Measurements from ENCODE around the gene RAB35. TPM values are rescaled to one million over a fixed set of nuclear protein-coding genes. Genes with fewer than 3 reads are reported as not detected.
A peak's percentile ranks its signal among the peaks of the same experiment; 100 is the strongest.

Gene RAB35
- total RNA-seq, result 10 to 100 TPM; 12.3 to 30.7 (median 16.9) TPM

DNA sequence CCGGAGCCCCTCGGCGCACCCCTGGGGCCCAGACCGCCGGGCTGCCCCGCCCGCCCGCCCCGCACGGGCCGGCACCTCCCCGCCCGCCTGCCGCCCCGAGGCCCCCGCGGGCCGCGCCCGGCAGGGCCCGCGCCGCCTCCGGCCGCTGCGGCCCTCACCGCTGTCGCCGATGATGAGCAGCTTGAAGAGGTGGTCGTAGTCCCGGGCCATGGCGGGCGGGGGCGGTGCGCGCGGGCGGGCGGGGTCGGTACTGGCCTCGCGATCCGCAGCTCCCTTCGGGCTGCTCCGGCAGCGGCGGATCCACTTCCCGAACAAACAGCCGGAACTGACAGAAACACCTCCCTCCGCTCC lies at the start of gene RAB35:
TSS of gene RAB35 (minus strand) at position 313 of the 351 bp plus-strand sequence. CDS start at position 210, 103 bp downstream.
- no peaks in the 10 kb centered on the region for H3K36me3 ChIP-seq
- no peaks in the 10 kb centered on the region for H3K9me3 ChIP-seq
- H3K27me3 ChIP-seq, result no peaks in the 10 kb centered on the region
- ATAC-seq, result no peak
- intact Hi-C loops (cut with DNase I; ENCODE audit: low total_unique reads) (loop anchor here (1.0 to 5.0 kb wide), 3 partner anchors 30 to 176 kb away; partner anchors contain the start of genes GCN1, RNU4-1 and RNU4-2), in situ Hi-C loops (cut with MboI; ENCODE audit: low sequenced_read_pairs in 4 of 4) (no loop called here)
- H3K4me3 ChIP-seq, result peak within 1 kb of the TSS; percentile 69 to 99 (median 86)
- peaks cover 42 to 49% of the 10 kb centered on the region in 2 donors for H3K4me1 ChIP-seq
- no peak for DNase-seq
- TF ChIP-seq, protein P1, sequence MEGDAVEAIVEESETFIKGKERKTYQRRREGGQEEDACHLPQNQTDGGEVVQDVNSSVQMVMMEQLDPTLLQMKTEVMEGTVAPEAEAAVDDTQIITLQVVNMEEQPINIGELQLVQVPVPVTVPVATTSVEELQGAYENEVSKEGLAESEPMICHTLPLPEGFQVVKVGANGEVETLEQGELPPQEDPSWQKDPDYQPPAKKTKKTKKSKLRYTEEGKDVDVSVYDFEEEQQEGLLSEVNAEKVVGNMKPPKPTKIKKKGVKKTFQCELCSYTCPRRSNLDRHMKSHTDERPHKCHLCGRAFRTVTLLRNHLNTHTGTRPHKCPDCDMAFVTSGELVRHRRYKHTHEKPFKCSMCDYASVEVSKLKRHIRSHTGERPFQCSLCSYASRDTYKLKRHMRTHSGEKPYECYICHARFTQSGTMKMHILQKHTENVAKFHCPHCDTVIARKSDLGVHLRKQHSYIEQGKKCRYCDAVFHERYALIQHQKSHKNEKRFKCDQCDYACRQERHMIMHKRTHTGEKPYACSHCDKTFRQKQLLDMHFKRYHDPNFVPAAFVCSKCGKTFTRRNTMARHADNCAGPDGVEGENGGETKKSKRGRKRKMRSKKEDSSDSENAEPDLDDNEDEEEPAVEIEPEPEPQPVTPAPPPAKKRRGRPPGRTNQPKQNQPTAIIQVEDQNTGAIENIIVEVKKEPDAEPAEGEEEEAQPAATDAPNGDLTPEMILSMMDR (IDR thresholded peaks at IDR 0.05 in 4 of 5, conservative IDR thresholded peaks at IDR 0.05 in 1 of 5), result no peak
- no peak for TF ChIP-seq POLR2A (IDR thresholded peaks at IDR 0.05)
- peak within 1 kb of the TSS; percentile 89 to 99 (median 98) for H3K27ac ChIP-seq

DNA sequence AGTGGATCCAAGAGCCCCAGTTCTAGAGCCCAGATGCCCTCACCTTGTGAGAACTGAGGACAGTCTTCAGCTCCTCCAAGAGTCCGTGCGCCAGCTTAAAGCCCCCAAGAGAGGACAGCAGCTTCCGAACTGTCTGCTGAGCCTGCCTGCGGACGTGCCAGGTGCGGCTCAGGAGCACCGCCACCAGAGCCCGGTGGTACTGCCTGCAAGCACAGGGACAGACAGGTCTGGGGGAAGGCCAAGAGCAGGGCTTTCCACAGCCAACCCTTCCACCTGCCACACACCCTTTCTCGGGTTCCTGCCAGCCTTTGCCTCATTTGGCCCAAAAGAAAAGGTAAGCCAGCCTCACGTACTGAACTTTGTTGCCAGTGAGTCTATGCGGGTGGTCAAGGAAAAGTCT lies 47.7 kb upstream of the RAB35 start:
- Histone ChIP-seq H3K27ac (peak overlapping the region in 1 of 4 donors; percentile 53), H3K36me3 (peaks cover 3 to 81% of the 10 kb centered on the region in 2 donors), H3K4me1 (no peaks in the 10 kb centered on the region), H3K27me3 (no peaks in the 10 kb centered on the region), H3K4me3 (no peak overlapping the region), H3K9me3 (no peaks in the 10 kb centered on the region)
- DNase-seq, result peak in 1 of 2 donors; percentile 75
- in situ Hi-C loops (cut with MboI; ENCODE audit: low sequenced_read_pairs in 4 of 4), result no loop called here
- no peak for TF ChIP-seq POLR2A (IDR thresholded peaks at IDR 0.05)
- ATAC-seq, result peak in 1 of 2 donors; percentile 77
- intact Hi-C loops (cut with DNase I; ENCODE audit: low total_unique reads), result no loop called here

DNA sequence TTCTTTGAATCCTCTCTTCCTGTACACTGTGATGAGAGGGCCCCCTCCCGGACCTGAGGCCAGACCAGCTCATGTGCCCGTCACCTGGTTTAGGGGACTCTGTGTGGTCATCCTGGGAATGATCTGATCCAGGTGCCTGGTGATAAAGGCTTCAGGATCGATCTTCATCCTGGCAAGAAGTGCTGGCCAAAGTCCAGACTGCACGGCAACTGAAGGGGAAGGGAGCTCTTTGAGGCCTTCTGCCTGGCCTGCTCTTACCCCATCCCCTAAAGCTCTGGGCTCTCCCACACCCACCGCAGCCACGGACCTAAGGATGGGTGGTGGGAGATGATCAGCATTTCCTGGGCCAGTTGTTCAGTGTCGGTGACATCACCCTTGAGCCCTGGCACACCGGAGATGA lies 46.2 kb upstream of the RAB35 start:
- Histone ChIP-seq H3K4me3 (no peak overlapping the region), H3K27ac (no peak overlapping the region), H3K27me3 (no peaks in the 10 kb centered on the region), H3K36me3 (peaks cover 3 to 78% of the 10 kb centered on the region in 2 donors), H3K9me3 (no peaks in the 10 kb centered on the region), H3K4me1 (no peaks in the 10 kb centered on the region)
- TF ChIP-seq POLR2A (IDR thresholded peaks at IDR 0.05), result no peak
- TF ChIP-seq, protein P1 (IDR thresholded peaks at IDR 0.05 in 4 of 5, conservative IDR thresholded peaks at IDR 0.05 in 1 of 5), result no peak
- ATAC-seq, result no peak
- intact Hi-C loops (cut with DNase I; ENCODE audit: low total_unique reads) (no loop called here), in situ Hi-C loops (cut with MboI; ENCODE audit: low sequenced_read_pairs in 4 of 4) (no loop called here)
- no peak for DNase-seq

DNA sequence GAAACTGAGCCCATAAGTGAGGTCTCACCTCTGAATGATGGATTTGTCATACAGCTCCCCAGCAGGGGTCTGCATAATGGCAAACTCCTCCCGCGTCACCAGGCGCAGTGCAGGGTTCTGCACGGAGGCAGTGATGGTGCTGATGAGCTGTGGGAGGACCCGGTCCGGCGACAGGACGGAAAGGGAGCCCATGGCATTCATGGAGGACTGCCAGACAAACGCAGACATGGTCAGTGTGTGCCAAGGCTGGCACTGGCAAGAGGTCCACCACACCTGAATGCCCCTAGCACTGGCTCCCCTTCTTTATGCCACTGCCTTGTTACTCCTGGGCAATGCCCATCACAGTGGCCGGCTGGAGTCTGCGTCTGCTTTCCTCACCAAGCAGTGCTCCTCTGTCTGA lies 45.3 kb upstream of the RAB35 start:
- Histone ChIP-seq H3K4me1 (no peaks in the 10 kb centered on the region), H3K9me3 (no peaks in the 10 kb centered on the region), H3K27me3 (no peaks in the 10 kb centered on the region), H3K4me3 (no peak overlapping the region), H3K36me3 (peaks cover 3 to 79% of the 10 kb centered on the region in 2 donors), H3K27ac (no peak overlapping the region)
- no peak for DNase-seq
- no peak for ATAC-seq
- intact Hi-C loops (cut with DNase I; ENCODE audit: low total_unique reads), result no loop called here
- in situ Hi-C loops (cut with MboI; ENCODE audit: low sequenced_read_pairs in 4 of 4), result no loop called here
- TF ChIP-seq POLR2A (IDR thresholded peaks at IDR 0.05), result no peak
- TF ChIP-seq, protein P1 (IDR thresholded peaks at IDR 0.05 in 4 of 5, conservative IDR thresholded peaks at IDR 0.05 in 1 of 5), result no peak

DNA sequence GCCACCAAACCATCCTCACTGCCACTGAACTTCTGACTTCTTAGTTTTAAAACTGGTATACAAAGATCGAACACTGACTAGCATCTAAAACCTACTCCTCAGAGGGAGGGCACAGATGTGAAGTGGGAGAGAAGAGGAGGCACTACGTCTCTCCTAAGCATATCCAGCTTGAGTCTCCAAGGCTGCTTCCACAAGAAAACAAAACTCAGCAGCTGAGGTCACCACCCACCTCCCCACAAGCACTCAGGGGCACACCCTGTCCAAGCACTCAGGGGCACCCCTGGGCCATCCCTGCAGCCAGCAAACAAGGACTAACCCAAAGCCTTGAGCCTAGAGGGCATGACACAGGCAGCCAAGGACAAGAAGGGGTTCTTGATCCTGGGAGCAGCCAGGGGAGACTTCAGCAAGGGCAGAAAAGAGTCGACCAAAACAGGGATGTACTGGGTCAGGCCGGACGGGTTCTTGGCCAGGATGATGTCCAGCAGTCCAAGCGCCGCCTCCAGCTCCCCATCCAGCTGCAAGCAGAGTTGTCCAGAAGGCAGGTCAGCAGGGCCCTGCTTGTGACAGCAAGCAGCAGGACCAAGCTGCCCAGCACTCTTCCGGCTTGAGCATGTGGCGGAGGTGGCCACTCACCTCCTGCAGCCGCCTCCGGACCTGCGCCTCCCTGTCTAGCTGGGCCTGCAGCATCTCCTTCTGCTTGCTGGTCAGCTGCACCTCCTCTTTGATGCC lies 43.1 kb upstream of the RAB35 start:
- ATAC-seq (no peak), DNase-seq (no peak)
- no peaks in the 10 kb centered on the region for H3K9me3 ChIP-seq
- H3K4me1 ChIP-seq, result no peaks in the 10 kb centered on the region
- no peak overlapping the region for H3K4me3 ChIP-seq
- in situ Hi-C loops (cut with MboI; ENCODE audit: low sequenced_read_pairs in 4 of 4) (no loop called here), intact Hi-C loops (cut with DNase I; ENCODE audit: low total_unique reads) (no loop called here)
- TF ChIP-seq, protein P1 (IDR thresholded peaks at IDR 0.05 in 4 of 5, conservative IDR thresholded peaks at IDR 0.05 in 1 of 5), result no peak
- no peak for TF ChIP-seq POLR2A (IDR thresholded peaks at IDR 0.05)
- H3K27ac ChIP-seq, result no peak overlapping the region
- H3K36me3 ChIP-seq, result peaks cover 3 to 97% of the 10 kb centered on the region in 2 donors
- H3K27me3 ChIP-seq, result no peaks in the 10 kb centered on the region

Measured in gastrocnemius medialis (tissue), 4 donors.